GM21786 (cell line): ENCODE data around the gene CCNG2.

Experiments used
- ATAC-seq: cut with Tn5 transposase; IDR thresholded peaks from one replicate; pipeline ENCODE4 v1.9.1; 2021; ENCODE audit not compliant: unreplicated experiment

Gene CCNG2

DNA sequence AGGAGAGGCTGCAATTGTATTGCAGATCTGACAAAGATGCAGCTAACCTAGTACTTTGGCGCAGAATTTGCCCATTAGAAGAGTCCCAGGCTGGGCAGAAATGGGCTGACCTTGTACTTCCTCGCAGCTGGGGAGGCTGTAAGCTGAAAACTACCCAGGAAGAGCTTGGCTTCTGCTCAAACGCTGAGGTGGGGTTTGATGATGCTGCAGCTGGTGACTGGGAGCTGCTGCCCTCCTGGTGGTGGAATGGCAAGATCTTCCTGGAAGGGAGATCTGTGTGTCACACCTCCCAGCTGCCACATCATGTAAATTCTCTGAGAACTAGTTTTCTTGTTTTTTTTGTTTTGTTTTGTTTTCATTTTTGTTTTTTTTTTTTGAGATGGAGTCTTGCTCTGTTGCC is 17.4 kb downstream of the CCNG2 start:
- no peak for ATAC-seq

DNA sequence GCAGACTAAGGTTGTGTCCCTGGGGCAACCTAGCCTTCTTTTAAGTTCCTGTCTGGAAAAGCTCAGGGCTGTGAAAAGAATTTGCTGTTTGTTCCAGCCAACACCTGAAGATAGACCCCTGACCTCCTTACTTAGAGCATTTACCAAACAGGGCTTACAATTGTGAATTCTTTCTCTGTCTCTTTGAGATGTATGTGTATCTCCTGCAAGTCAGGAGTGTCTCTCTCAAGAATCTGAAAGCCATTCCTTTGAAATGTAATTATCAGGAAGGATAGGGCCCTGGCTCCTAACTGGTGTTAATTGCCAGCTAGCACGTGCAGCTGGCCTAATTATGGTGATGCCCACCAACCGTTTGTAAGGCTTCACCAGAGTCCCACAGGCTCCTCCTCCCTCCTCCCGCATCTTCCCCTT is 18.2 kb downstream of the CCNG2 start:
- ATAC-seq: no peak

DNA sequence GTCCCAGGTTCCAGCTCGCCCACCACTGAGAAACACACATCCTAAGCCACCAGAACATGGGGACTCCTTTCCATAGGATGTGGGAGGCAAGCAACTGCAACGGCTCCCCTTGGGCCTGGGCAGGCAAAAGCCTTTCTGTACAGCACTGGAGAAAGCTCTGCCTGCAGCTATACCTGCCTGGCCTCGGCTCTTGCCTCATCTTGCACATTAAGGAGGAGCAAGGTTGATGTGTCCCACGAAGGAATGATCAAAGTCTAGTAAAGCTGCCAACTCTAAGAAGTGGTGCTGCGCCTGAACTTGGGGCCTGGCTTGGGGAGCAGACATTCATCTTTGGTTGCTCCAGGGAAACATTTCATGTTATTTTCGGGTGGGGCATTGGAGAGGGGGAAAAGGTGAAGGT is 19.6 kb downstream of the CCNG2 start:
- no peak for ATAC-seq

DNA sequence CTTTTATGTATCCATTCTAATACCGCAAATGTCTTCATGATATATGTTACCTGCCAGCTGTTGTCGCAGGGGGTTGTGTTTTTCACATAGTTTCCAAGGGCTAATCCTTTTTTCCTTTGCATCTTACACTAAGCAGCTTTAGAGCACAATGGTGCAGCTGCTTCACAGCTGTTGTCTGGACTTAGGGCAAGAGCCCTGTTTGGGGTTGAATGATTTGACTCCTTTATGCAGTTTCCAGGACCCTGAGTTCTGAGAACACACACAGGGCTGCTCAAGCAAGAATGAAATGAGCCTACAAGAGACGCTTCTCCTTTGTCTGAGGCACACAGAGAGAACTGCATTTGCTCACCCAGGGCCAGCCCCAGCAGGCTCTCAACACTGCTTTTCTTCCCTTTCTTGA is 20.2 kb downstream of the CCNG2 start:
- no peak for ATAC-seq

DNA sequence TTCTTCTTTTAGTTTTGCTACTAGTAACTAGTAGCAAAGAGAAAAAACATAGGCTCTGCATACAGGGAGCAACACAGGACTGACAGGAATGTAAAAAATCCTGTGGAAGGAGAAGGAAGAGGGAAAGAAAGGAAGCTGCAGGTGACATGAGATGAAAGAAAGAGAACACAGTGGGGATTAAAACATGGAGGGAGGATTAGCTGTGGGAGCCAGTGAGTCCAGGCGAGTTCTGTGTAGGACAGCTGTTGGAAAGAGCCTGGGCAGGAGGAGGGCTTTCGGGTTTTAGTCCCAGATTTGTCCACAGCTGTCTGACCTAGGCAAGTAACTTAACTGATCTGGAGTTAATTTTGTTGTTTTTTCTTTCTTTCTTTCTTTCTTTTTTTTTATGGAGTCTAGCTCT is 21.6 kb downstream of the CCNG2 start:
- ATAC-seq: no peak

DNA sequence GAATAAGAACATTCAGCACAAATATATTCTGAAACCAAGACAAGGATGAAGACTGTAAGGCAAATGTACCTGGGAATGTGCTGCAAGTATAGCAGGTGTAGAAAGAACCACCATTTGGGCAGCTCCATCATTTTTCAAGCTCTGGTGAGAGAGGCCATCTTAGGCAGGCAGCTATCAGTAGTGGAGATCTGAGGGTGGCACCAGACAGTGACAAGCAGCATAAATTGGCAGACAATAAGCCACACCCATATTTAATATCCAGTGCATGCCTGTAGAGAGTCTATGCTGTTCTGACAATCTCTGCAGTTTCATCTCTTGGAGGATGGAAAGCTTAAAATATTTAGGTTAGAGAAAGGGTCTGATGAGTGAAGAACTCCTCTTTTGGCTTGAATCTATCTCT is 22.5 kb downstream of the CCNG2 start:
- ATAC-seq: no peak

DNA sequence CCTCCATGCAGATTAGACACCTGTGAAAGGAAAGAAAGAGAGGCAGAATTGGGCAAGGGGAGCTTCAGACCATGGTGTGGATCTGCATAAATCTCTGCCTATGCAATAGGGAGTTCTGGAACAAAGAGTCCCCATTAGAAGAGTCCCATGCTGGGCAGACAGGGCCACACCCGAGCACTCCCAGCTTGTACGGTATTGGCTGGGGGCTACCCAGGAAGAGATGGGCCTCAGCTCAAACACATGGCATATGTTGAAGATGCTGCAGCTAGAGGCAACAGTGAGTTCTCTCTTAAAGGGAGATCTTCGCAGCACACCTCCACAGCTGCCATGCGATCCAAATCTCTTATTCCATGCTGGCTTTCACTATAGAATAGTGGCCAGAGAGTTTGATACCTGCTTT is 24.7 kb downstream of the CCNG2 start:
- no peak for ATAC-seq

DNA sequence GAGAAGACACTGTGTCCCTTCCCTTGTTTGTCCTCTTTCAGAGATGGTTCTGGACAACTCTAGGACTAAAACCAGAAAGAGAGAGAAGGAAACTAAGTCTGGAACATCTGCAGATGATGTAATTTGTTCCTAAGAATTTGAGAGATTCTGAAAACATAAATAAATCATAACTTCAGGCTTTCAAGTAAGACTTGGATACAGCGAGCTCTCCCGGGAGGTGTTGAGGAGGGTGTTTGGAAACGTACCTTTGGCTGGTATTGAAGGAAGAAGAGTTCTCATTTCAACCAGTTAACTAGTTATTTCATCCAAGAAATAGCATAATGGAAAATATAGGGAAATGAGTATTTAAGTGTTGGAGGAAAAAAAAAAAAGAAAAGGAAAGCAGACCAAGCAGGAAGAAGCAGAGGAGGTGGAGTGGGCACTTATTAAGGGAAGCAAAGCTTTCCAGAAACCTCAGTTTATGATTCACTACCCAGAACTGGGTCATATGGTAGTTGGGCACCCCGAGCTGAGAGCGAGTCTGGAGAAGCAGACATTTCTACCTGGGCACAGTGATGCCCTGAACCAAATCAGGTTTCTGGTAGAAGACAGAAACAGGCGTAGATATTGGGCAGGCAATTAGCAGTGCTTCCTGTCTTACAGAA is 26.9 kb downstream of the CCNG2 start:
- ATAC-seq: no peak

DNA sequence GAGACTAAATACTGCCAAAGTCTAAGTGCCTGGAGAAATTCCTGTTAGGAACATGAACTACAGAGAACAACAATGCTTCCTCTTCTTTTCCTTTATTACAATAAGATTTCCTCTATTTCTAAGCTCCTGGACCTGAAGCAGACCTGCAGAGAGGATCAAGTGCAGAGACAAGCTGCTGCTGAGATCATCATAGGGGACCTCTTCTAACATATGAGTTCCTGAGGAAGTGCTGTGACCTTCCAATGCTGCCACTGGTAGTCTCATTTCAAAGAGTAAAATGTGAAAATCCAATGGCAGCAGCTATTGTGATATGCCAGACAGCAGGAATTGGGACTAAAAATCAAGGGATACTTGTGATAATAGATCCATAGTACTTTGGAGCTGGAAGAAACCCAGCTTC is 28.0 kb downstream of the CCNG2 start:
- ATAC-seq: no peak

DNA sequence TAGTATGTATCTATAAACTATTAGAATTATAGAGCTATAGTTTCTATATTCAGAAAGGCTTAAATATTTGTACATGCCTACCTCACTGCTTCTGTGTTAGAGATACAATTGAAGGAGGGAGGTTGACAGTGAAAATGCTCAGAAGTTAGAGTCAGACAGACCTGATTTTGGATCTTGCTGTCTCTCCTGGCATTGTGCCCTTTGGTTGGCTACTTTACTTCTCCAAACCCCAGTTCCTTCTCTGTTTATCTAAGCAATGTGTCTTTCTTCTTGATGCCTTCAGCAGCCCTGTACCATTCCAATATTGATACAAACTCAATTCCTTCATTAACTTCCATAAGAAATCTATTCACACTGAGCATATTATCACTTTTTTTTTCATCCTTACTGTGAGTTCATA is 28.7 kb downstream of the CCNG2 start:
- no peak for ATAC-seq

DNA sequence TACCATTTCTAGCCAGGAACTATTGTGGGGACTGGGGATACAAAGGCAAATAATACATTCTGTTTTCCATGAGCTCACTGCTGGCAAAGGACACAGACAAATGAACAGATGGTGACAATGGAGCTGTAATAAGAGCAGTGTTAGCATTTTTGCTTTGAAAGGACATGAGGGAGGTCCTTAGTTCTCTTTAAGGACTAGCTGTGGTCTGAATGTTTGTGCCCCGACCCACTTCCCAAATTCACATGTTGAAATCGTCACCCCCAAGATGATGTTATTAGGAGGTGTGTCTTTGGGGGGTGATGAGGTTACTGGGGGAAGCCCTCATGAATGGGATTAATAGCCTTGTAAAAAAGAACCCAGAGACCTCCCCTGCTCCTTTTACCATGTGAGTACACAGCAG is 30.3 kb downstream of the CCNG2 start:
- no peak for ATAC-seq

DNA sequence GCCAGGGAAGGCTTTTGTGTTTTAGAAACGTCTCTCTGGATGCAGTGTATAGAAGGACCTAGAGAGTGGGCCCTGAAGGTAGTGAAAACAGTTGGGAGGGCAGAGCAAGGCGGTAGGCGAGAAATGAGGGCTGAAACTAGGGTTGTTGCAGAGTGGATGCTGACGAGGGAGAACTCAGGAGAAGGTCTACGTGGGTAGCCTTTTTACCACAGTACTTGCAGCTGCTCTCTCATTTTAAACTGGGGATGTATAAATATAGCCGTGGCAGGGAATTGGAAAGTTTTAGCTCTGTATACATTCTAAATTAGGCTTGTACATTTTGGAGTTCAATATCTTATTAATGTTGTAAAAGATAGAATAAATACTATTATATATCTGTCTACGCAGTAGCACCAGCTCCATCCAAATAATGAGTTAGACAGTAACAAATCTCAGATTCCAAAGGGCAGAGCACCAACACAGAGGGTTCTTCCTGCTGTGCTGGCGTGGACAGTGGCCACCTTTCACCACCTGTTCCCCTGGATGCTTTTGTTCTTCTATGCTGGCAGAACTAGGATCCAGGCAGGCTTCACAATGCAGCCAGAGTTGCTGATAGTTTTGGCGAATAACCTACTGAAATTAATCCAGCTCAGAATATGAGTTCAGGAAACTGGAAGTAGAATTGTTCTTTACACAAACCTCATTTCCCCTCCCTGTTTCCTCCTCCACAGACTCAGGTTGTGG is 31.7 kb downstream of the CCNG2 start:
- ATAC-seq: no peak

DNA sequence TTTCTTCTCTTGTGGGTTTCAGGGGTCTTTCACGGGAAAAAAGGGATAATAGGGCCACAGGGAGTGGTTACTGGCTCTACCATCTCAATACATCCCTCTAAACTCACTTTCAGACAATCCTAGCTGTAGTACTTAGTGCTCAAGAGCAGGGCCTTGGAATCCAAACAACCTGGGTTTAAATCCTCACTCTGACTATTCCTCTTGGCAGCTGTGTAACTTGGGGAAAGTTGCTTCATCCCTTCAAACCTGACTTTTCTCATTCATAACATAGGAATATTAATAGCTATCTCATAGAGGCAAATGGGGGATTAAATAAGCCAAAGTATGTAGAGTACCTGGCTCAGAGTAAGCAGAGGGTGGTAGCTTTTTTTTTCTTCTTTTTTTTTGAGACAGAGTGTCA is 32.4 kb downstream of the CCNG2 start:
- no peak for ATAC-seq

DNA sequence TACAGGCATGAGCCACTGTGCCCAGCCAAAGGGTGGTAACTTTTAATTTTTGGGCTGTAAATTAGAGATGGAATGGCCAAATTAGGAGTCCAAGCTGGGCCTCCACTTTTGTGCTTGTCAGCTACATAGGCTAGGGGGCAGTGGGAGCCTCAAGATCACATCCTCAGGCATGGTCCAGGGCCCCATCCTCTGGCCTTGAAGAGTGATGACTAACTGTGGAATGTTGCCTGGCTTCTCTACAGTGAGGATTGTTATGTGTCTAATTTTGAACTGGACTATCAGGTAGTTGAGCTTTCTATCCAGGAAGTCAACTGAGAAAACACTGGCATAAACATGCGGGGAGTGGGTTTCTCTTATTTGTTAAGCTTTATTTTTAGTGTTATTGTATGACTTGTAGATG is 33.0 kb downstream of the CCNG2 start:
- no peak for ATAC-seq

DNA sequence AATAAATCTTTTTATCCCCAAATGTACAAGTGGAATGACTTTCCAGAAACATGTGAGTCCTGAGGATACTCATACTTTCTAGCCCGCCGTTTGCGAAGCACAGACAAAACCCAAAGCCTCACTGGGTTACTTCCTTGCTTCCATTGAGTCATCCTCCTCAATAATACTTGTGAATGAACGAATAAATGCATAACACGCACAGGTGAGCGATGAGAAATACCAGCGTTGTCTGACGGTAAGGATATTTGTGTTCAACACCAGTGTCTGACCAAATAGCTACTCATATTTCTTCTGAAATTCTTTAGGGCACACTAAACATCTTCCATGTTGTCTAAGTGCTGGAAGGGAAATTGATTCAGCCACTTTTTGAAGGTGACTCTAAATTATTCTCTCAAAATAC is 36.0 kb downstream of the CCNG2 start:
- no peak for ATAC-seq

DNA sequence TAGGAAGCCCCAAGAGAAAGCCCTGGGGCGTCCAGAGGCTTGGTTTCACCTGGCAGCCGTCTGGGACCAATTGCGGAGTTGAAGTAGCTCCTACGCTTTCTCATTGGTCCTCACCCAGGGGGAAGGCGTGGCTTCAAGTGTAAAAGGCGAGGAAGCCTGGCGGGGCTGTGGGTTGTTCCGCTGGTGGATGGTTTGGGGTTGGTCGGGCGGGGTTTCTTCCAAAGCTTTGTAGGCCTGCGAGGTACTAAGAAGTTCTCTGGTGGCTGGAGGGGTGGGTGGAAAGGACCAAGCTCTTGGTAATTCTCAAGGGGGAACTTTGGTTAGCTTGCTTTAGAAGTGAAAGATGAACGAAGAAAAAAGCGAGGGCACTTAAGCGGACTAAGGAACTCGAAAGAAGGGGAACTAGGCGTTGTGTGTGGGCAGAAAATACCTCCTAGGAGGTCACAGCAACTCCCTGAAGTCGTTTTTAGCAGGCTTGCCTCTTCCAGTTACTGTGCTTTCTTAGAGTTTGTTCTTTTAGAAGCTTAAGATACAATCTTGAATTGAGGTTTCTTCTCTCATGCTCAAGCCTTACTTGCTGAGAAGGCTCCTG is 36.6 kb downstream of the CCNG2 start:
- peak; percentile 89 for ATAC-seq

DNA sequence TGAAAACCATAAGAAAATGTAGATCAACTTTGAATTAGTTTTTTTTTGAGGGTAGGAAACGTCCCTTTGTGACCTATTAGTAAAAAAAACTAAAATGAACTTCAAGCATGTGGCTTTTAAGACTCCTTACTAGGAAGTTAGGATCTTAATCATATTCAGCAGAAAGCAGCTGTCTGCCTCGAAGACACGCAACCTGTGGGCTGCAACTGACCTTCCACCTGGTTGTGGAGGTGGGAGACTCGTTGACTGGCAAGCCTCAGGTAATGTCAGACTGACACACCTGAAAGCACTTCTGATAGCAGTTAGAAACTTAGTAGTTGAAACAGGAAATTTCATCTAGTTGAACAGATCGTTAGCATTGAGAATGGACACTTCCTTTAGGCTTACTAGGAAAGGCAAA is 37.4 kb downstream of the CCNG2 start:
- ATAC-seq: no peak

DNA sequence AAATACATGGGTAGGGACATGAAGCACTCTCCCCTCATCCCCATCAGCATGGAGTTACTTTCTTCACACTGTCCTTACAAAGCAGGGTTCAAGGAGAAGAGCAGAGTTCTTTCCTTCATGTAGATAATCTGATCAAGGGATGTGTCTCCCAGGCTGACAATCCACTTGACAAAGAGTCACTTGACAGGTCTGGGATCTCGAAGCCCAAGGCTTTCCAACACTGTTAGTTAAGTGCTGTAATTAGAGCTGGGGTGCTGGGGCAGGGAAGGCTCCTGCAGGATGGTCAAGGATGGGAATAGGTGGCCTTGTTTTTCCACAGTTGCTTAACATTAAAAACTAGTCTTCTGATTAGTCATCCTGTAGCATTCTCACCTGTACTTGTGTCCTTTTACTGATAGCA is 38.0 kb downstream of the CCNG2 start:
- ATAC-seq: no peak

DNA sequence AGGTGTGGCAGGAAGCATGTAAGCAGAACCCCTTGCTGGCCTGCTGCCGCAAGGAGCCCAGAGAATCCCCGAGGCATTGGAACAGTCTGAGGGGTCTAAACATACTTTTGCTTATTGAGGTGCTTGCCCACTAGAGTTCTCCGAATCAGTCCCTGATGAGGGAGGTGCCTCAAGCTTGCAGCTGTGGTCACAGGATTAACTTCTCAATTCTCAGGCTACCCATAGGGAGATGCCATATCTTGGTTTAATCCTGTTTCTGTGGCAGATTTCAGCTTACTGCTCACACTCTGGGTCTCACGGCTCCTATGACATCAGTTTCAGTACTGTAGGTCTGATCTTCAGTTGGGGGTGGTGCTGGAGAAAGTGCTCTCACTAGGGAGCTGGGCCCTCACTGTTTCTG is 39.9 kb downstream of the CCNG2 start:
- ATAC-seq: peak; percentile 36

DNA sequence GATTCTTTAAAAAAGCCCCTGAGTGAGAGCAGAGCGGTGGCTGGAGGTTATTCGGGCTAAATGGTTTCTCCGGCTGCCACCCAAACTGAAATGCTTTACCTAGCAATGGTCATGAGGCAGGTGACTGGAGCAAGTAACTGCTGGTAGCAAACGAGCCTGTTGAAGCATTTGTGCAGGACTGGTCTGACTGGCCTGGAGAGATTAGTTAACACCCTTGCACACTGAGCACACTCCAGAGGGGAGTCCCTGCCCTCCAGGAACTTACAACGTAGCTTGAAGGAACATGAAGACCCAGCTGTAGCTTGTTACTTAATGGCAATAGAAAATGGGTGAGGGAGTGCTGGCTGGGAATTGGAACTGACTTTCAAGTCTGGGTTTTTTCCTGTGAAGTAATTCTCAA is 40.4 kb downstream of the CCNG2 start:
- ATAC-seq: no peak

DNA sequence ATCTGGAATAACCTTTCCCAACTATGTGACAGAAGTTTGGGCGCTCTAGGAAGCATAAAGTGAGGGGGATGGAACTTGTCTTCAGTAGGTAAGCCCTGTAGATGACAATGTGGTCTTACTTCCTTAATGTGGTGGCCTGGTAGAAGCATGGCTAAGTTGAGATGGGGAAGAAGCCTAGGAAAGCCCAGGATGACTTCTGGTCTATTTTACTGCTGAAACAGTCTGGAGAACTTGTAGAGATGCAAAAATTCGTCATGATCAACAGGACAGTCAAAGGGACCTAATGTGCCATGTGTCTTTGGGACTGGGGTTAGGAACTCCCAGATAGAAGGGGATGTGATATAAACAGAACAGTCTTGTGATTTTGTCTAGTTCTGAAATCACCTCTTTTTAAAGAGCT is 40.8 kb downstream of the CCNG2 start:
- no peak for ATAC-seq

DNA sequence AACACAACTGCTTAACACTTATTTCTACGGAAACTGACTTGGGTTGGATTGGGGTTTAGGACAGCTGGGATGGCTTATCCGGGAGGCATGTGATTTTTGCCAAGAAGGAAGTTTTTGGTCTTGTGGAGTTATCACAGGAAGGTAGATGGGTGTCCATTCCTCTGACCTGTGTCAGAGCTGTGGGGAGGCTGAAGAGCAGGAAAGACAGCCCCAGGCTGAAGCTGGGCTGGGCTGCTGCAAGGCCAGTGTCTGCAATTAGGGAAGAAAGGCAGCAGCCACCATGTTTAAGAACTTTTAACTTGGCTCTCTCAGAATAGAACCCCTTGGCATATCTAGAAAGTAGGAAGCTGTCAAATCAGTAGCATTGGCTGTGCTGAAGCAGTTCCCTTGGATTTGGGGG is 42.3 kb downstream of the CCNG2 start:
- no peak for ATAC-seq

DNA sequence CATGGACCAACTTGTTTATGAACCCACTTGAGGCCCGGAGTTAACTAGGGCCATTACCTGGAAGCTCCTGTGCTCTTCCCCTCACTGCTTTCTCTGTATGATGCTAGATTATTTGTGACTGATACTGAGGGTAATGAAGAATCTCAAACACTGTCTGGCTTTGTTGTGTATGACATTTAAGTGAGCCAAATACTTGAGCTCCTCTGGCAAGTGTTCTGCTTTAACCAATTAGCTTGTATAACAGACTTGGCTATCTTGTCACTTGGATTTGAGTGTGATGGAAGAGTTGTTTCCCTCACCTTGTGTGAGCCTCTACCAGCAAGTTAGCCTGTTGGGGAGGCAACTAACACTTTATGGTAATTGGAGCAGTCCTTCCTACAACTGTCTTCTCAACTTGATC is 42.7 kb downstream of the CCNG2 start:
- ATAC-seq: no peak
